Naive B cell (primary cell): Measurements from ENCODE around the gene LAMA5. TPM values are rescaled to one million over a fixed set of nuclear protein-coding genes. Genes with fewer than 3 reads are reported as not detected.

ENCODE experiments used
- ATAC-seq, 2 donors: fragments of 150-1000 bp; cut with Tn5 transposase; 2 replicates each; pipeline ENCODE4 v1.10.0; 2021; ENCODE audit warnings: low read depth in 2 of 2, mild to moderate bottlenecking in 2 of 2, moderate library complexity in 2 of 2
- DNase-seq: peaks from one replicate; pipeline ENCODE4 v3.0.0; 2022
- H3K27ac Mint-ChIP-seq, 6 donors: one replicate each; pipeline ENCODE4 v1.8.0; 2020 to 2022; ENCODE audit warnings: mild to moderate bottlenecking in 6 of 6, mixed read lengths in 6 of 6, moderate library complexity in 5 of 6, inconsistent platforms in 2 of 6
- H3K27me3 Mint-ChIP-seq, 3 donors: one replicate each; pipeline ENCODE4 v1.8.0; 2021 to 2022; ENCODE audit warnings: mixed read lengths in 3 of 3, mild to moderate bottlenecking in 1 of 3
- H3K36me3 Mint-ChIP-seq, 2 donors: one replicate each; pipeline ENCODE4 v1.8.0; 2020 to 2022; ENCODE audit warnings: mixed read lengths in 2 of 2, inconsistent platforms in 1 of 2, mild to moderate bottlenecking in 1 of 2
- H3K4me1 Mint-ChIP-seq, 3 donors: one replicate each; pipeline ENCODE4 v1.8.0; 2020 to 2022; ENCODE audit warnings: mixed read lengths in 3 of 3, inconsistent platforms in 1 of 3, mild to moderate bottlenecking in 1 of 3, moderate library complexity in 1 of 3
- H3K4me3 Mint-ChIP-seq, 8 donors: one replicate each; pipeline ENCODE4 v1.8.0; 2020 to 2022; ENCODE audit warnings: mild to moderate bottlenecking in 8 of 8, mixed read lengths in 8 of 8, moderate library complexity in 8 of 8, inconsistent platforms in 2 of 8
- H3K9me3 Mint-ChIP-seq, 7 donors: one replicate each; pipeline ENCODE4 v1.8.0; 2020 to 2022; ENCODE audit warnings: mixed read lengths in 7 of 7, mild to moderate bottlenecking in 5 of 7, inconsistent platforms in 2 of 7, moderate library complexity in 1 of 7
- polyA plus RNA-seq, 6 donors: library from polyadenylated mRNA; unstranded; fragments of 300-500 nt; fragmentation: Illumina TruSeq; gene quantifications; one replicate each; pipeline ENCODE4 v1.2.3, GENCODE V29; 2021; ENCODE audit warnings: low read depth in 6 of 6

The LAMA5 gene
- polyA plus RNA-seq, 6 donors from 2014 or later, result 0.50 to 11.9 (median 6.1) TPM

- ATAC-seq (no peak), DNase-seq (no peak)
- Mint-ChIP-seq H3K4me1 (peaks cover 0 to 8% (median 3%) of the 10 kb centered on the region in 3 donors), H3K4me3 (peak overlapping the region in 1 of 8 donors; percentile 74), H3K27me3 (no peaks in the 10 kb centered on the region), H3K27ac (peak overlapping the region in 2 of 6 donors; percentile 37 to 39), H3K9me3 (peaks cover 0 to 3% (median 0%) of the 10 kb centered on the region in 7 donors), H3K36me3 (peaks cover 0 to 17% of the 10 kb centered on the region in 2 donors)
These were observed 42.9 kb downstream of the LAMA5 start for GRCh38 chr20:62323980-62324906.

GRCh38 chr20:62323146-62323979 lies 43.7 kb downstream of the LAMA5 start:
- DNase-seq (no peak), ATAC-seq (no peak)
- Mint-ChIP-seq H3K27me3 (no peaks in the 10 kb centered on the region), H3K4me3 (no peak overlapping the region), H3K27ac (peak overlapping the region in 1 of 6 donors; percentile 69), H3K9me3 (peaks cover 0 to 3% (median 0%) of the 10 kb centered on the region in 7 donors), H3K4me1 (peaks cover 0 to 8% (median 3%) of the 10 kb centered on the region in 3 donors), H3K36me3 (peaks cover 0 to 17% of the 10 kb centered on the region in 2 donors)

- no peak for DNase-seq
- Mint-ChIP-seq H3K27me3 (no peaks in the 10 kb centered on the region), H3K36me3 (peaks cover 0 to 17% of the 10 kb centered on the region in 2 donors), H3K9me3 (peaks cover 0 to 3% (median 0%) of the 10 kb centered on the region in 7 donors), H3K27ac (no peak overlapping the region), H3K4me1 (peaks cover 0 to 8% (median 3%) of the 10 kb centered on the region in 3 donors), H3K4me3 (no peak overlapping the region)
- no peak for ATAC-seq
These were observed 44.5 kb downstream of the LAMA5 start for GRCh38 chr20:62322492-62323041.

GRCh38 chr20:62321975-62322374 lies 45.1 kb downstream of the LAMA5 start:
- DNase-seq, result no peak
- peaks cover 0 to 3% (median 0%) of the 10 kb centered on the region in 7 donors for H3K9me3 Mint-ChIP-seq
- H3K27ac Mint-ChIP-seq, result no peak overlapping the region
- ATAC-seq, result no peak
- H3K27me3 Mint-ChIP-seq, result no peaks in the 10 kb centered on the region
- peaks cover 0 to 17% of the 10 kb centered on the region in 2 donors for H3K36me3 Mint-ChIP-seq
- no peak overlapping the region for H3K4me3 Mint-ChIP-seq
- H3K4me1 Mint-ChIP-seq, result peaks cover 0 to 8% (median 3%) of the 10 kb centered on the region in 3 donors

- ATAC-seq, result no peak
These were observed 45.6 kb downstream of the LAMA5 start for GRCh38 chr20:62321521-62321948.

GRCh38 chr20:62320581-62321354 lies 46.3 kb downstream of the LAMA5 start:
- Mint-ChIP-seq H3K4me1 (peaks cover 0 to 8% (median 3%) of the 10 kb centered on the region in 3 donors), H3K36me3 (peaks cover 0 to 12% of the 10 kb centered on the region in 2 donors)
- ATAC-seq, result no peak

More at GRCh38 chr20:62321521-62321948, 45.6 kb downstream of the LAMA5 start:
- no peak for DNase-seq
- peaks cover 0 to 17% of the 10 kb centered on the region in 2 donors for H3K36me3 Mint-ChIP-seq
- H3K4me3 Mint-ChIP-seq, result peak overlapping the region in 1 of 8 donors; percentile 19
- no peak overlapping the region for H3K27ac Mint-ChIP-seq
- H3K27me3 Mint-ChIP-seq, result no peaks in the 10 kb centered on the region
- H3K9me3 Mint-ChIP-seq, result peaks cover 0 to 3% (median 0%) of the 10 kb centered on the region in 7 donors
- H3K4me1 Mint-ChIP-seq, result peaks cover 0 to 8% (median 3%) of the 10 kb centered on the region in 3 donors

GRCh38 chr20:62319346-62319909 lies 47.7 kb downstream of the LAMA5 start:
- H3K4me1 Mint-ChIP-seq, result peaks cover 0 to 11% (median 3%) of the 10 kb centered on the region in 3 donors
- H3K4me3 Mint-ChIP-seq, result no peak overlapping the region
- ATAC-seq (no peak), DNase-seq (no peak)
- peaks cover 0 to 3% (median 0%) of the 10 kb centered on the region in 7 donors for H3K9me3 Mint-ChIP-seq
- peaks cover 0 to under 1% of the 10 kb centered on the region in 2 donors for H3K36me3 Mint-ChIP-seq
- H3K27ac Mint-ChIP-seq, result peak overlapping the region in 4 of 6 donors; percentile 24 to 76 (median 50)
- H3K27me3 Mint-ChIP-seq, result no peaks in the 10 kb centered on the region

More at GRCh38 chr20:62320581-62321354, 46.3 kb downstream of the LAMA5 start:
- Mint-ChIP-seq H3K9me3 (peaks cover 0 to 3% (median 0%) of the 10 kb centered on the region in 7 donors), H3K27ac (peak overlapping the region in 1 of 6 donors; percentile 43), H3K27me3 (no peaks in the 10 kb centered on the region), H3K4me3 (no peak overlapping the region)
- no peak for DNase-seq

GRCh38 chr20:62318400-62319345 lies 48.4 kb downstream of the LAMA5 start:
- ATAC-seq, result no peak

GRCh38 chr20:62317167-62317655 lies 49.9 kb downstream of the LAMA5 start:
- Mint-ChIP-seq H3K27me3 (no peaks in the 10 kb centered on the region), H3K27ac (peak overlapping the region in 1 of 6 donors; percentile 39), H3K4me1 (peaks cover 0 to 11% (median 3%) of the 10 kb centered on the region in 3 donors), H3K4me3 (no peak overlapping the region), H3K36me3 (no peaks in the 10 kb centered on the region), H3K9me3 (peaks cover 0 to 3% (median 0%) of the 10 kb centered on the region in 7 donors)
- no peak for DNase-seq
- no peak for ATAC-seq

More at GRCh38 chr20:62318400-62319345, 48.4 kb downstream of the LAMA5 start:
- Mint-ChIP-seq H3K4me3 (no peak overlapping the region), H3K9me3 (peaks cover 0 to 3% (median 0%) of the 10 kb centered on the region in 7 donors), H3K27ac (peak overlapping the region in 5 of 6 donors; percentile 24 to 76 (median 63)), H3K27me3 (no peaks in the 10 kb centered on the region), H3K4me1 (peaks cover 0 to 11% (median 3%) of the 10 kb centered on the region in 3 donors), H3K36me3 (no peaks in the 10 kb centered on the region)
- no peak for DNase-seq

GRCh38 chr20:62316331-62317166 lies 50.6 kb downstream of the LAMA5 start:
- Mint-ChIP-seq H3K27ac (no peak overlapping the region), H3K4me3 (no peak overlapping the region), H3K27me3 (no peaks in the 10 kb centered on the region), H3K36me3 (no peaks in the 10 kb centered on the region), H3K9me3 (peaks cover 0 to 3% (median 0%) of the 10 kb centered on the region in 7 donors), H3K4me1 (peaks cover 0 to 11% (median 3%) of the 10 kb centered on the region in 3 donors)
- no peak for ATAC-seq
- DNase-seq, result no peak
